NCI-H2029 (cell line): ENCODE results near the gene POLN.
"Not testable (repeated sequence)": the region's sequence is repeated elsewhere in the genome, so short reads cannot be mapped to it uniquely, and the experiment has no call there.

Experiments
- DNase-seq: peaks from one replicate; lab custom pipeline; 2025; lab: John Stamatoyannopoulos, UW

POLN gene

DNA sequence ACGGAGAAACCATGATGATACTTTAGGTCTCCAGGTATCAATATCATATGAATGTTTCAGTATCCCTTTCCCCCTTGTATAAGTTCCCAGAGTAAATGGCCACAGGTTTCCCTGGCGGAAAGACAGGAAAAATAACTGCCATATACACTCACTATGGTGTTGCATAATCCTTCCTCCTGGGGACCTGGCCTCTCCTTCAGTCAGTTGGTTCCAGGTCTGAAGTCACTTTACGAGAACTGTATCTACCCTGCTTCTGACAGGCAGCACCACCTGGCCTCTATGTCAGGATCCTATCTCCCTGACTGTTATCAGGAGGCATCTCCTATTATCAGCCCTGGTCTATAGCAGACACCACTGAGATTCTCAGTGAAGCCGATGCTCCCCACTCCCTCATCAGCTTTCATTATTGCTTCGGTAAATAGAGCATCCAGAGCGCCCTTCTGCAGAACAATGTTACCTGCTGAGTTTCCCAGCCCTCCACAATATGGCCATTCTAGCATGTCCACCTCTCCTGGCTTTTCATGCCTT, 22.6 kb downstream of the POLN start:
- no peak for DNase-seq

DNA sequence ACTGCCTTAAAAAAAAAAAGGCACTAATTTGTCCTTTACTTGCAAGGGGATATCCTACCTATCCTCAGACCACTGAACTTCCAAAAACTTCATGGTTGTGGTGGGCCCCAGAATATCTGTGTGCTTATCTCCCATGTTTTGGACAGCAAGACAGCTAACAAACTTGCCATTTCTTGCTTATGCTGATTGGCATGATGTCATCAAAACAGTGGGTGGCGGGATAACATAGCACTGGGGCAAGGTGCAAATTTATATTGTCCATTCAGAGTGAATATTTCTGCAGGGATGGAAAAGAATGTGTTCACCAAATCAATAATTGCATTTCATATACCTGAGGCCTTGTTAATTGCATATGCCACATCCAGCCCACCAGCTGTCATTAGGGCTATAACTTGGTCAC, 23.5 kb downstream of the POLN start:
- DNase-seq, result no peak

DNA sequence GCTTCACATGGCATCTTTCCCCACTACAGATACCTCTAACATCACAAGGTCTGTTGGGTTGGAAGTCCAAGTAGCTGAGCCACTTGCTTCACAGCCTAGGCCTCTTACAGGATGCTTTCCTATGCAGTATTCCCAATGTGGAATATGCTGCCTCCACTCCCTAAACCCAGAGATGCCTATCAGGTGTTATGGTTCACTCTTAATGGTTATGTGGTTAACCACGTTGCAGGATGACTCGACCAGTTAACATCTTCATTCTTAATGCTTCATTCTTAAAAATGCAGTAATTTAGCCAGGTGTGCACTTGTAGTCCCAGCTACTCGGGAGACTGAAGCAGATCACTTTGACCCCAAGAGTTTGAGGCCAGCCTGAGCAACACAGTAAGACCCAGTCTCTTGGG, 24.2 kb downstream of the POLN start:
- DNase-seq, result no peak

DNA sequence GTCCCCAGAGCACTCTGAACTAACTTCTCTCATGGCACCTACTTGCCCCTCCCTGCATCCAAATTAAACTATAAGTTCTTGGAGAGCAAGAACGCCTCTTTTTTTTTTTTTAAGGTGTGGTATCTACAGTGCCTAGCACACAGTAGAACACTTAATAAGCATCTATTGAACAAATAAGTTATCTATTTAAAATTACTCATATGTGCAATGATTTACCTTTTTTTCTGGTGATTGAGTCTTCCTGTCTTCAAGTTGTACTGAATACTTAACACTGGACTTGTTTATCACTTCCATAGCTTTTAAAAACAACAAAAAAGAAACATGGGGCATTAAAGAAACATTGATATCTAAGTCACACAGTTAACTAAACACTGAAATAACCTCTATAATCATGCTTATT, 29.1 kb downstream of the POLN start:
- DNase-seq, result no peak

DNA sequence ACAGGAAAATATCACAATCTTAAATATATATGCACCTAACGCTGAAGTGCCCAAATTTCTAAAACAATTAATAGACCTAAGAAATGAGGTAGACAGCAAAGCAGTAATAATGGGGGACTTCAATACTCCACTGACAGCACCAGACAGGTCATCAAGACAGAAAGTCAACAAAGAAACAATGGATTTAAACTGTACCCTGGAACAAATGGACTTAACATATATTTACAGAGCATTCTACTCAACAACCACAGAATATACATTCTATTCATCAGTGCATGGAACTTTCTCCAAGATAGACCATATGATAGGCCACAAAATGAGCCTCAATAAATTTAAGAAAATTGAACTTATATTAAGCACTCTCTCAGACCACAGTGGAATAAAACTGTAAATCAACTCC, 39.1 kb downstream of the POLN start:
- not testable (repeated sequence) for DNase-seq

DNA sequence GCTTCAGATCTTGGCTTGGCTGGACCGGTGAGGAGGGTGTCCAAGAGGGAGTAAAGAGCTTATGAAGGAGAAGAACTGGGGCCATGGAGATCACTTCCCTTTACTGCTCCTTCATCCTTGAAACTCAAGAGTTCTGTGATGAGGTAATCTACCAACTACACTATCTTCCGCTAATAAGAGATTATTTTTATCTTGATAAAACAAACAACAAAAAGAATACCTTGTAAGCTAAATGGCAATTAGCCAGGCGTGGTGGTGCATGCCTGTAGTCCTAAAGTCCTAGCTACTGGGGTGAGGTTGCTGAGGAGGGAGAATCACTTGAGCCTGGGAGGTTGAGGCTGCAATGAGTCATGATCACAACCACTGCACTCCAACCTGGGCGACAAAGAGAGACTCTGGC, 47.4 kb downstream of the POLN start:
- DNase-seq, result no peak

DNA sequence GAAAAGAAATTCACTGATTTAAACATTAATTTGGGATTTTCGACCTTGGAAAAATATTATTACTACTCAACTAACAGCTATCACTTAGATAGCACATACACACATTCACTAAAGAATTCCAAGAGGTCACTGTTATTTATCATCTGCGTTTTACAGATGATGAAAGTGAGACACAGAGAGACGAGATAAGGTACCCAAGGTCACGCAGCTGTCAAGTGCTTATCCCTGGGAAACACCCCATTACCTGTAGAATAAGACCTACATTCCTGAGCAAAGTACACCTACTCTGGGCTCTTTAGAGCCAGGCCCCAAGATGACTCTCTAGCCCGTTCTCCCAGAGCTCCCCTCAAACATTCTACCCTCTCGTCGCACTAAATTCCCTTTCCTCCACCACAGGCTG, 48.6 kb downstream of the POLN start:
- DNase-seq, result no peak

DNA sequence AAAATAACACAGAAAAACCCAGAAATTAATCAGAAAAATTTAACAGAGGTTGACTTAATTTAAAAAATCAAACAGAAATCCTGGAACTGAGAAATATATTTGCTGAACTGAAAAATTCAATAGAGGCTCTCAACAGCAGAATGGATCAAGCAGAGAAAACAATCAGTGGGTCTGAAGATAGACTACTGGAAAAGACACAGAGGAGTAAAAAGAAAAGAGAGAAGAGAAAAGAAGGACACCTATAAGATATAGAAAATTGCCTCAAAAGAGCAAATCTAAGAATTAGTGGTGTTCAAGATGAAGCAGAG, 55.1 kb downstream of the POLN start:
- no peak for DNase-seq

DNA sequence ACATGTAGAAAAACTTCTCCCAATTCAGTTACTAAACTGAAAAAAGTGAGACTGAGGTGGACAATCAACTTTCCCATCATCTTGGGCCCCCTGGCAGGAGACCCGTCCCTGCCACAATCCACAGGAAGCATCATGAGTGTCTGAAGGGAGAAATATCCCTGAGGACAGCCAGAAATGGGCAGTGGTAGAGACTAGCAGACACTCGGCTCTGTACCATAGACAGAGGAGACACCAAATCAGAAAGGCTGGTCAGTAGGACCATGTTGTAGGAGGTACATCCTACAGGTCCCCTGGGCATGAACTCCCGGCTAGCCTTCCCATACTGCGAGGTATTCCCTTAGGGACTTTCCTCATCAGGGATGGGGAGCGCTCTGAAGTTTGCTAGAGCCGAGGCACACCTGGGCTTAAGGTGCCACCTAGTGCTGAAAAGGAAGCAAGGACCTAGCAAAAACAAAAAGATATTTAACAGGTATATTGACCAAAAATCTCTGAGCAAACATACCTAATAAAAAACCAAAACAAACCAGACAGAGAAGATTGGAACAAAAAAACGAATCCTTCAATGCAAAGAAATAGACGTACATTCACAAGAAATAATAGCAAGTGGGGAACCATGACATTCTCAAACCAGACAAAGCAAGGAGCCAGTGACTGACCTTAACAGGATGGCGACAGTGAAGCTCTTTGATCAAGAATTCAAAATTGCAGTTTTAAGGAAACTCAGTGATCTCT, 55.6 kb downstream of the POLN start:
- no peak for DNase-seq

DNA sequence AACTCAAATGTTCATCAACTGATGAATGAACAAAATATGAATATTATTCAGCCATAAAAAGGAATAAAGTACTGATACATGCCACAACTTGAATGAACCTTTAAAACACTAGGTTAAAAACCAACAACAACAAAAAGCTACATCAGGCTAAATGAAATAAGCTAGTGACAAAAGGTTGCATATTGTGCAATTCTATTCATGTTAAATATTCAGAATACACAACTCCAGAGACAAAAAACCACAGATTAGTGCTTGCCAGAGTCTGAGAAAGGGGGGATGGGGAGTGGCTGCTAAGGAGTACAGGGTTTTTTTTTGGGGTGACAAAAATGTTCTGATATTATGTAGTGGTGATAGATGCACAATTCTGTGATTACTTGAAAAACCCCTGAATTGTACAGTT, 58.5 kb downstream of the POLN start:
- DNase-seq, result no peak

DNA sequence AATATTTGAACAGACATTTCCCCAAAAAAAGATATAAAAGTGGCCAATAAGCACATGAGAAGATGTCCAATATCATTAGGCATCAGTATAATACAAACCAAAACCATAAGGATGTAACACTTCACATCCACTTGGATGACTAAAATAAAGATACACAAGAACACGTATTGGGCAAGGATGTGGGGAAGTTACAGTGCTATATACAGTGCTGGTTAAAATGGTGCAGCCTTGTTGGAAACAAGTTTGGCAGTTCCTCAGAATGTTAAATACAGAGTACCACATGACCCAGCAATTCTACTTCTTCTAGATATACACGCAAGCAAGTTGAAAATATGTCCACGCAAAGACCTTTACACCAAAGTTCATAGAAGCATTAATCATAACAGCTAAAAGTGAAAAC, 58.9 kb downstream of the POLN start:
- no peak for DNase-seq

DNA sequence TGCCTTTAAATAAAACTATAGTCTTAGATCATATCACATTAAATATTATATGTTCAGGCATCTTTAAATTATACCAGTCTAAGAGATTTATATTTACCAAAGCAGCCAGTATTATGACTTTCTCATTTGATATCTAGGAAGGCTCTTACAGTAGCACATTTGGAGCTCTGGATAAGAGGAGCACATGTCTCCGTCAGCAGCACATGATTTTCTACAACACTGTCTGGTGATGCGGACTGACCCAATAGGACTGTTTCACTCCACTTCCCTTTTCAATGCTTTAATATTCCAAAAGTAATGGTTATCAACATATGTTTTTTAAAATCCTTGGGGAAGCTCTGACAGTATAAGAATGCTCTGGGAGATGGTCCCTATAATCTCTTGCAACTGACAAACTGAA, 61.5 kb downstream of the POLN start:
- no peak for DNase-seq

DNA sequence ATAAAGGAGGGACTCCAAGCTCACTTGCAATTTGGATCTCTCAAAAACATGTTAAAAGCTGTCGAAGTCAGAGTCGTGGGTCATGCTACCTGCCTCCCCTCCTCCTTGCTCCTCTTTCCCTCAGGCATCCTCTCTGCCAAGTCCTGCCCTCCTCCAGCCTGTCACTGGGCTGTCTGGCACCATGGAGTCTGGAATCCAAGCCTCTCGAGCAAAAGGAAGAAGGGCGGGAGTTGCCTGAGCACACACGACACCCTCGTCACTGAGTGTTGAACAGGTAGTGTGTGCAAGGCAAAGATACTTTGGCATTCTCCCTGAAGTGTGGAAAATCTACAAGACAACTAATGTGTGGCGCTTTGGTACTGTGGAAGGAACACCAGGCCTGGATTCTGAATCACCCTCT, 62.2 kb downstream of the POLN start:
- peak; percentile 23 for DNase-seq

DNA sequence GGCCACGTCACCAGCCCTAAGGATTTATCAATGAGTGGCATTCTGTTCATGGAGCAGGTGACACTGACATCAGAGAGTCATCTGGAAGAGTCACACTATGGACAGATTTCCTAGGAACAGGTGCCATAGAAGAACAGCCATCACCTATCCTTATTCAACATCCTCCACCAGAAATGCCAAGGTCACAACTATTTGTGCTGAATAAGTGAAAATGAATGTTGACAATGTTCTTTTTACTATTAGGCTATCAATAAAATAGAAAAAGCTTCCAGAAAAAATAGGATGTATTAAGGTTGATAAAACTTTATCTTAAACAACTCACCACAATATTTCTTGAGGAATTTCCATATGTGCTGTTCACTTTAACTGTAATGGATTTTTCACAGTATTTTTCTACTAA, 62.9 kb downstream of the POLN start:
- DNase-seq, result no peak

DNA sequence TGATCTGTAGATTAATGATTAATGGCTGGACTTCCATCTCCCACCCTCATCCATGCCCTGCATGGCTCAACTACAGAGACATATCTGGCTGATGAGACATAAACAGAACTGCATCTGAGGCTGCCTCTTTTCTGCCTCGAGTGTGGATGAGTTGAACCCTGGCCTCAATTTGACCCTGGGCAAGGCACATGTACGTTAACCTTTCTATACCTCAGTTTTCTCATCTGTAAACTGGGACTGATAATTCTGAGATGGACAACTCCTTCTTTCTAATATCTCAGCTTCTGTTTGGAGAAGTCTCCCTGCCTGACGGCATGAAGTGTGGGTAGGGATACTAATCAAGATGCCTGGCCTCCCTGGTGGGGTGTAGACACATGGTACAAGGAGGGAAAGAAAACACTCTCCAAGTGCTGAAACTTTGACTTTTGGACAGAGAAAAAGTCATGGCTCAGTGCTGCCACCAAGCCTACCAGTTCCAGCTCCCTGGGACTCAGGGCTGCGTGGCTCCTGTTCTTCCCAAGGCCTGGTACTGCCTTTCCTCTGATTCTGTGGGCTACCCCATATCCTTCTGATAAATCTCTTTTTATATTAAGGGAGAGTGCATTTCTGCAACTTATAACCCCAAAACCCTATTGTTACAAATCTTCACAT, 64.4 kb downstream of the POLN start:
- DNase-seq, result no peak

DNA sequence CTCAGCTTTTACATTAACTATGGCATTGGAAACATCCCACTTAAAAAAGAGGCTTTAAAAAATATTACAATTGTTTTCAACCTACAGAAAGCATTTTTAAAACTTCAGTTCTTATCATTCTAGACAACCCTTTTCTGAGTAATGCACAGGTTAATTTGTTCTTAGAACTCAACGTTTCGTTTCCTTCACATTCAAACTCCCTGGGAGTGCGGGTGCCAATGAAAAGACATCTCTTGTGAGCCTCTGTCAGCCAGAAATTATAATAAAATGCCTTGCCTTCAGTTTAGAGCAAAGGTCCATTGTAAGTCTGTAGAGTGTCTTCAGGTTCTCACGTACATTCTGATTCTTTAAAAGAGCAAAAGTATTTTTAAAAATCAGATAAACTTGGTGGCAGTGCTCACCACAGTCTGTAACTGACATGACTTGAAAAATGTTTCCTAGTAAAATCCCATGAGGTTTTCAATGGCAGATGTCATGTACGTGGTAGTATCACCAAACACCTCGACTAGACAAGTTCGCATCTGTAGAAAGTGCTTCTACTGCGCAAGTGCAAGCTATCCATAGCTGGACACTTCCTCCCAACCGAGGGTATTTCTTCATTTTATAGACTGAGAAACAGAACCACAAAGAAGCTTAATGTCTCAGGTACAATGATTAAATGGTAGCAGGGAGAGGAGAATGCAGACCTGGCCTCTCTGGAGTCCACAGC, 65.8 kb downstream of the POLN start:
- no peak for DNase-seq

DNA sequence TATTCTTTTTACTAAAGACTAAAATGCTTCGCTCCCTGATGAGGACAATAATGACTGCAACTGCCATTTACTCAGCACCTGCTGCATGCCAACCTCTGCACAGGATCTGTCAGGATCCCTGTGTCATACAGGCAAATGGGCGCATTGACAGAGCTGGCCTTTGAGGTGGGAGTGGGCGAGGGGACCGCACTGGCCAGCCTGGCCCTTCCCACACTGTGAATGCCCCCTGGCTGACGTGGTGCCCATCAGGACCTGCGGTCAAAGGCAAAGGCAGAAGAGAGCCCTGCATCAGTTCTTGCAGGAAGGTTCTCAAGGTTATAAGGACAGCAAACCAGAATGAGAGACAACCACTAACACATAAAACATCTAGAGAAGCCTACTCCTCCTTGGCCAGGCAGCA, 67.9 kb downstream of the POLN start:
- no peak for DNase-seq

DNA sequence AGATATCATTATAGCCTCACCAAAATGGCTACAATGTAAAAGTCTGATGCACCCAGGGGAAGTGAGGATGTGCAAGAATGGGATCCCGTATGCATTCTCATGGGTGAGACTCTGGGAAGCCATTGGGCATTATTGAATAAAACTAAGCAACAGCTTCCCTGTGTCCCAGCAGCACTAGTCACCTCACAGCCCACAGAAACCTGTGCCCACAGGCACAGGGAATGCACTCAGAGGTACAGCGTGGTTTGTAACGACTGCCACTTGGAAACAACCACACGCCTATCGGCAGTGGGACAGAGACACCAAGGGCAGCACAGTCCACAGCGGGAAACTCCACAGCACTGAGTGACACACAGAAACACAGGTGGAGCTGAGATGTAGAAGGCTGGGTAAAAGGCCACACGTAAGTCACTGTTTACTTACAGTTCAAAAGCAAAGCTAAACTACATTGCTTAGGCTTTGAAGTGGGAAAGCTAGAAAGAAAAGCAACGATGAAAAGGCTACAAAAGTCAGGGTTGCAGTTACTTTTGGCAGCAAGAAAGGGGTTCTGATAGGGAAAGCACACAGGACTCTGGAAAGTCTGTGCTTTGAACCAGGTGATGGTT, 69.2 kb downstream of the POLN start:
- DNase-seq, result no peak

DNA sequence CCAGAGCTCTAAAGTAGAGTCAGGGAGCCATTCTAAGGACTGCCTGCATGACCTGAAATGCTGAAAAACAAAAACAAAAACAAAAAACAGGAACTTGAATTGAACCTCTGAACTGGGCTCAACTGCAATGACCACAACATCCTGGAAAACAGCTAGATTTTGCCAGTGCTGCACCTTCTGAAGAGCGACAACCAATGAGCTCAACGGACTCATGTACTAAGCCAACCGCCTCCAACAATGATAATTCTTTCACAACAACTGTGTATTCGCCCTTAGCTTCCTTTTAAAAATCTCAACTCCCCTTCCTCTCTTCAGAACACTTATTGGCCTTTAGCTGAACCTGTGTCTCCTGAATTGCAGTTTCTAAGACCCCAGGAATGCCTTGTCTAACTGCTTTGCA, 69.8 kb downstream of the POLN start:
- DNase-seq, result no peak

DNA sequence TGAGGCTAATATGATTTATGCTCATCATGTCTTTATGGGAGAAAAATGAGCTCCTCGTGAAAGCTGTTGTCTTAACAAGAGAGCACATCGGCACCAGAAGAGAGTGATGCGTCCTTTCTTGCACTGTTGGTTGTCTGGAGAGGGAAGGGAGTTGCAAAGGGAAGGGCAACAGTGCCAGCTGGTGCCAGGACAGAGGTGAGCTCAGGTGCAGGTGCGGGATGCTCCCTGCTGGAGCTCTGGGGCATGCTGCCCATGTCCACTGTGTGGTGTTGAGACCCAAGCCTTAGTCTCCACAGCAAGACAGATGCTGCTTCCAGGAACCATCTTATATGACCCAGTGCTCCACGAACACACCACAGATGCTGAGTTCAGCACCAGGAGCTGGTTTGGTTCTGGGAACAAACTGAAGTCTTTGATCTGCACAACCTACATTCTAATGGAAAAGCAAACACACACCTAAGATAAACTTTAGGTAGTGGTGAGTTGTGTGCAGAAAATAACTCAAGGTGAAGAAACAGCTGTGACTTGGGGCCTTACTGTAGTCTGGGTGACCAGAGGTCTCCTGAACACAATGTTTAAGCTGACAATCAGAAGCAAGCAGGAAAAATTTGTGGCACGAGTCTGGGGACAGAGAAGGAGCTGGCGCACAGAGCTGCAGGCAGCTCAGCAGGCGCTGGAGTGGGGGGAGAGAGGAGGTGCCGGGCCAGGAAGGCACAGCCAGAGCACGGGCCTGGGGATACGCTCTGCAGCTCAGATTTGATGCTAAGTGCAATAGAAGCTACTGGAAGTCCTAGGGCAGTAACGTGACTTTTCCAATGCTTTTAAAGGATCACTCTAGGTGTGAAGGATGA, 73.2 kb downstream of the POLN start:
- no peak for DNase-seq

DNA sequence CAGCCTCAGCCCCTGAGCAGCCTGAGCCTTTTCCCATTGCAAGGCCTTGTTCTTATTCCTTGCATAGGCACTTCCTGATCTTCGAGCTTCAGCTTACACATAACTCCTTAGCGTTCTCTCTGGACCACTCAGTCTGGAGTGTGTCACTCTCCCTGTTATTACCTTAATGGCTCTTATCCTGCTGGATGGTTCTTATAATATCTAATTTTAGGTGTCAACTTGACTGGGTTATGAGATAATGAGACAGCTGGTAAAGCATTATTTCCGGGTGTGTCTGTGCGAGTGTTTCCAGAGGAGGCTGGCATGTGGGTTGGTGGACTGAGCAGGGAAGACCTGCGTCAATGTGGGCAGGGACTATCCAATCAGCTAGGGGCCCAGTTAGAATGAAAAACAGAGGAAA, 75.7 kb downstream of the POLN start:
- no peak for DNase-seq

DNA sequence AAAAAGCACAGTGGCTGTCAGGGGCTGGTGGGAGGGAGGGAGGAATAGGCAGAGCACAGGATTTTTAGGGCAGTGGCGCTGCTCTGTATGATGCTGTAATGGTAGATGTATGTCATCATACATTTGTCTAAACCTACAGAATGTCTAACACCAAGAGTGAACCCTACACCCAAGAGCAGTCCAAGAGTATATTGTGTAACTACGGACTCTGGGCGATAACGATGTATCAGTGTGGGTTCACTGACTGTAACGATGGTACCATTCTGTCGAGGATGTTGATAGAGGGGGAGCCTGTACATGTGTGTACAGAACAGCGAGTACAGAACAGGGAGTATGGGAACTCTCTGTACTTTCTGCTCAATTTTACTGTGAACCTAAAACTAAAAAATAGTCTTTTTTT, 76.5 kb downstream of the POLN start:
- no peak for DNase-seq
